Measurements from ENCODE around the gene FAM222A.

FAM222A gene

DNA sequence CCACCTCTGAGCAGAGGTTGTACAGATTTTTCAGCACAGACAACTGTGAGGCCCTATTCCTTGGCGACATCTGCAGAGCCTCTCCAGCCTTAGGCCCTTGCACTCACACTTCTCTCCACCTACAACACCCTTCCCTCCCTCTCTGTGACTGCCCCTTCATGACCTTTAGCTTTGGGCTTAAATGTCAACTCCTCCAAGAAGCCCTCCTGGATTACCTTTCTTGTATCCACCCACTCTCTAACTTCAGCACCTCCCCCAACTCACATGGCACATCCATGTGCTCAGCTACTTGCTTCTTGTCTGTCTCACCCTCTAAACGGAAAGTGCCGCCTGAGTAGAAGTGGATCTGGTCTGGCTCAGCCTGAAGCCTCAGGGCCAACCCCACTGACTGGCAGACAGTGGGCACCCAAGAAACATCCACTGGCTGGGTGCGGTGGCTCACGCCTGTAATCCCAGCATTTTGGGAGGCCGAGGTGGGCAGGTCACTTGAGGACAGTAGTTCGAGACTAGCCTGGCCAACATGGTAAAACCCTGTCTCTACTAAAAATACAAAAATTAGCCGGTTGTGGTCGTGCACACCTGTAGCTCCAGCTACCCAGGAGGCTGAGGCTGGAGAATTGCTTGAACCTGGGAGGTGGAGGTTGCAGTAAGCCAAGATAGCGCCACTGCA lies 97.5 kb downstream of the FAM222A start:
- DNase-seq: no peak

GRCh38 chr12:109811624-109811995 lies 98.0 kb downstream of the FAM222A start:
- DNase-seq: no peak

DNA sequence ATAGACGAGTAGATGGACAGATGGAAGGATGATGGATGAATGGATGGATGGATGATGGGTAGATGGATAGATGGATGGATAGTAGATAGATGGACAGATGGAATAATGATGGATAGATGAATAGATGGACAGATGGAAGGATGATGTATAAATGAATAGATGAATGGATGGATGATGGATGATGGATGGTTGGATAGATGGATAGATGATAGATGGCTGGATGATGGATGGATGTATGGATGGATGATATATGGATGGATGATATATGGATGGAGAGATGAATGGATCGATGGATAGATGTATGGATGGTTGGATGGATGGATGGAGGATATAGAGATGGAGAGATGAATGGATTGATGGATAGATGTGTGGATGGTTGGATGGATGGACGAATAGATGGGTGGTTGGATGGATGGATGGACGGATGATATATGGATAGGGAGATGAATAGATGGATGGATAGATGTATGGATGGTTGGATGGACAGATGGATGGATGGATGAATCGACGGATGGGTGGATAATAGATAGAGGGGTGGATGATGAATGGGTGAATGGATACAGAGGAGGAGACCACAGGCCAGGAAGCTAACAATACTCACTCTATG lies 100.3 kb downstream of the FAM222A start:
- DNase-seq: no peak

DNA sequence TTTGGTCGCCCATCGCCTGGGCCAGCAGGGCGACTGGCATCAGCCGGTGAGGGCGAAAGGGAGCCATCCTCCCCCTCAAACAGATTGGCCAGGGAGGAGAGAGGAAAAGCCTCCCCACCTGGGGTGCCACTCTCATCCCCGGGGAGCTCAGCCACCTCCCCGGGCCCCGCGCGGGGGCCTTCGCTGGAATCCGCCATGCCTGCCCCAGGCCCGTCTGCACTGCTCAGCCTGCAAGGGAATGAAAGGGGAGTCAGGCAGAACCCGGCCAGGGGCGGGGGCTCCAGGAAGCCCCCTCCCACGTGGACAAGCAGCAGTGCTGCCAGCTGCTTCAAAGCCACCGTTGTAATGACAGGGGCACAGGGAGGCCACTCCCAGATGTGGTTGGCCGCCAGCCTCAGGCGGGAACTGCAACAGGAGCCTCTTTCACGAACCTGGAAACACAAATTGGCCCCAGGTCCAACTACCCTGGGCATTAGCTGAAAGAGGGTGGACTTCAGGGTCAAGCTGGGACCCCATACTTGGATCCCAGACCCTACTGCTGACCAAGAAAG lies 101.0 kb downstream of the FAM222A start:
- DNase-seq: no peak

GRCh38 chr12:109815225-109815624 lies 101.6 kb downstream of the FAM222A start:
- no peak for DNase-seq

- DNase-seq: no peak
Observed at GRCh38 chr12:109815757-109816617, 102.4 kb downstream of the FAM222A start.

- DNase-seq: no peak
Observed at GRCh38 chr12:109816870-109817269, 103.2 kb downstream of the FAM222A start.

DNA sequence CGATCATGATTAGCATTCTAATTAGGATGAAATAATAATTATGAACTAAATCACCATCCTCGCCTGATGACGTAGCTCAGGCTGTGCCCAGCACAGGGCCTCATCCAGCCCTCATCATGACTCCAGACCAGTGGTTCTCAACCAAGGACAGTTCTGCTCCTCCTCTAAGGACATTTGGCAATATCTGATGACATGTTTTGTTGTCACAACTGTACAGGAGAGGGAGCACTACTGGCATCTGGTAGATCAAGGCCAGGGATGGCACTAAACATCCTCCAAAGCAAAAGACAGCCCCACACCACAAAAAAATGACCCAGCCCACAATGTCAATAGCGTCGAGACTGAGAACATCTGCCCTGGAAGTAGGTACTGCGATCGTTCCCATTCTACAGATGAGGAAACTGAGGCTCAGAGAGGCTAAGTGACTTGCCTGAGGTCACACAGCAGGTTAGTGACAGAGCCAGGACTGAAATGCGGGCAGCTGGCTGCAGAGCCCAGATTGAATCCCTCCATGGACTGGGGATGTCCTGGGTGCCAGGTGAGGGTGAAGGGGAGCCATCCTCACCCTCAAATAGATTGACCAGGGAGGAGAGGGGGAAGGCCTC lies 104.1 kb downstream of the FAM222A start:
- no peak for DNase-seq

GRCh38 chr12:109818253-109818652 lies 104.6 kb downstream of the FAM222A start:
- no peak for DNase-seq

DNA sequence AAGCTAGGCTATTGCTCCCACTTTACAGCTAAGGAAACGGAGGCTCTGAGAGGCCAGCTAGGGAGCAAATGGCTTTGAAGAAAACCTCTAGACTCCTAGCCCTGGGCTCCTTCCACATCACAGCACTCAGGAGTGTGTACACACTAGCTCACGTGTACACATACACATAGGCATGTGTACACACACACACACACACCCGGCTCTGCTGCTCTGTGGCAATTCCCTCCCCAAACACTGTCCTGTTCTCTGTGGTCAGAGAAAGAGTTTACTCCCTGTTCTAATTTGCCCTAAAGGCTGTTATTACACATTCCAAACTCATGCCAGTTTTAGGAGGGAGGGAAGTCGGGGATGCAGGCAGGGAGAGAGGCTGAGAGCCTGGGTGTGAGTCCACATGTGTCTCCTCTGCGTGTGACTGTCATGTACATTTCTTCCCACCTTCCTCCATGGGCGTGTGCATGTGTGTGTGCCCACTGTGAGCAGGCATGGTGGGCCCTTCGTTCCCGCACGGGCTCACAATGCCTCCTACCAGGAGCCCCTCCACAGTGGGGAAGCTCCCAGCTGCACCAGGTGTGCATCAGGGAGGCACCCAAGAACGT lies 105.4 kb downstream of the FAM222A start:
- no peak for DNase-seq

Measured in activated CD8-positive, alpha-beta memory T cell treated with anti-CD3 and anti-CD28 coated beads, Interleukin-2, amount 50 U/mL, for 4 hours (primary cell).